Natural killer cell (primary cell): Measurements from ENCODE around the gene XCR1. TPM values are rescaled to one million over a fixed set of nuclear protein-coding genes. Genes with fewer than 3 reads are reported as not detected.
A peak's percentile ranks its signal among the peaks of the same experiment; 100 is the strongest.

Source experiments
- ATAC-seq, 3 donors: fragments of 150-1000 bp in 2 of 3; fragments of 200-7000 bp in 1 of 3; cut with Tn5 transposase; 1 replicate in 1 of 3; 2 replicates in 2 of 3; pipeline ENCODE4 v1.10.0; 2021; ENCODE audit warnings: mild to moderate bottlenecking in 2 of 3, moderate library complexity in 2 of 3
- DNase-seq, 2 donors: peaks; one replicate each; pipeline versions ENCODE4 v3.0.0 to v3.0.0-alpha.2; 2013 to 2021; ENCODE audit warnings: mixed read lengths in 1 of 2
- H3K27ac ChIP-seq: one replicate; pipeline ENCODE4 v1.5.1; 2013; ENCODE audit warnings: mild to moderate bottlenecking, low read length
- H3K27me3 ChIP-seq: one replicate; pipeline ENCODE4 v1.6.1; 2013; ENCODE audit warnings: low read length; ENCODE audit not compliant: control insufficient read depth, insufficient read depth
- H3K36me3 ChIP-seq: one replicate; pipeline ENCODE4 v1.6.1; 2013; ENCODE audit warnings: low read length; ENCODE audit not compliant: control insufficient read depth, insufficient read depth
- H3K4me1 ChIP-seq: one replicate; pipeline ENCODE4 v1.6.1; 2013; ENCODE audit warnings: low read length; ENCODE audit not compliant: control insufficient read depth, insufficient read depth
- H3K4me3 ChIP-seq: one replicate; pipeline ENCODE4 v1.5.1; 2013; ENCODE audit warnings: low read length
- H3K9me3 ChIP-seq: one replicate; pipeline ENCODE4 v1.6.1; 2013; ENCODE audit warnings: low read length; ENCODE audit not compliant: control insufficient read depth, insufficient read depth
- H3K27ac Mint-ChIP-seq, 2 donors: one replicate each; pipeline ENCODE4 v1.8.0; 2022; ENCODE audit warnings: mild to moderate bottlenecking in 2 of 2, mixed read lengths in 2 of 2, moderate library complexity in 1 of 2
- H3K27me3 Mint-ChIP-seq, 2 donors: one replicate each; pipeline ENCODE4 v1.8.0; 2022; ENCODE audit warnings: low read depth in 2 of 2, mixed read lengths in 2 of 2
- H3K36me3 Mint-ChIP-seq: one replicate; pipeline ENCODE4 v1.8.0; 2022; ENCODE audit warnings: mixed read lengths
- H3K4me1 Mint-ChIP-seq, 2 donors: one replicate each; pipeline ENCODE4 v1.8.0; 2022; ENCODE audit warnings: mixed read lengths in 2 of 2
- H3K4me3 Mint-ChIP-seq: one replicate; pipeline ENCODE4 v1.8.0; 2022; ENCODE audit warnings: mild to moderate bottlenecking, moderate library complexity, mixed read lengths
- H3K9me3 Mint-ChIP-seq, 2 donors: one replicate each; pipeline ENCODE4 v1.8.0; 2022; ENCODE audit warnings: mixed read lengths in 2 of 2
- WGBS: methylation state at CpG from one replicate; pipeline ENCODE4 v1.1.7; 2013; ENCODE audit warnings: missing lambda C conversion rate; ENCODE audit not compliant: insufficient coverage; 5-methylcytosine and 5-hydroxymethylcytosine counted together
- intact Hi-C: fragments of 100-400 bp; cut with micrococcal nuclease; formaldehyde crosslinking; loops from one replicate; pipeline ENCODE4 v1.14.2; 2022
- total RNA-seq, 4 donors: library from RNA; stranded (reverse); fragments of 120-200 nt in 1 of 4; gene quantifications; one replicate each; pipeline versions ENCODE4 v1.2.3 to v1.2.4, GENCODE V29; 2013 to 2022
- TF ChIP-seq, protein P1 (sequence below): fragments of 200-600 bp; IDR thresholded peaks from one replicate; pipeline ENCODE4 v1.8.0; 2022; ENCODE audit warnings: antibody characterized with exemption

XCR1 gene
- total RNA-seq, 3 donors from 2014 or later (not counting 1 experiment from before 2014, with no cell fraction given), result 0.21 TPM; not detected in 2

DNA sequence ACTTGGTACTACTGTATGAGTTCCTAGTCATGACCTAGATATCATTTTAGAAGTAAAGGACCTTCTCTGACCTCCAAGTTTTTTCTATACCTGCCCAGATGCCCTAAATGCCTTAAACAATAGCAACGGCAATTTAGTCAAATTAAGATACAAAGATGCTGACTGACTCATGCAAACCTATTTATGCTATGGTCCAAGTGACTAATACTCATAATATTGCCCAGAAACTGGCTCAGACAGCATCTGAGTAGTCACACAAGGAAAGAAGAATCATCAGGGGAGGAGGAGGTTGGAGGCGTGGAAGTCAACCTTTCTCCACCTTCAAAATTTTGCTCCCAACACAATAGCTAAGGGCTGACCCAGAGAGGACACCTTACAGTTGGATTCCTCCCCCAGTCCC is 38.5 kb downstream of the XCR1 start:
- Mint-ChIP-seq H3K27ac (peak overlapping the region in 1 of 2 donors; percentile 29), H3K36me3 (no peaks in the 10 kb centered on the region), H3K9me3 (no peaks in the 10 kb centered on the region), H3K27me3 (no peaks in the 10 kb centered on the region), H3K4me1 (peaks cover 64 to 75% of the 10 kb centered on the region in 2 donors), H3K4me3 (no peak overlapping the region)
- H3K9me3 ChIP-seq, result no peaks in the 10 kb centered on the region
- ATAC-seq (no peak), DNase-seq (no peak)
- H3K4me3 ChIP-seq, result no peak overlapping the region
- WGBS, result 88% methylated on average over 1 of the region's 2 CpGs
- H3K27me3 ChIP-seq, result no peaks in the 10 kb centered on the region
- TF ChIP-seq, protein P1, sequence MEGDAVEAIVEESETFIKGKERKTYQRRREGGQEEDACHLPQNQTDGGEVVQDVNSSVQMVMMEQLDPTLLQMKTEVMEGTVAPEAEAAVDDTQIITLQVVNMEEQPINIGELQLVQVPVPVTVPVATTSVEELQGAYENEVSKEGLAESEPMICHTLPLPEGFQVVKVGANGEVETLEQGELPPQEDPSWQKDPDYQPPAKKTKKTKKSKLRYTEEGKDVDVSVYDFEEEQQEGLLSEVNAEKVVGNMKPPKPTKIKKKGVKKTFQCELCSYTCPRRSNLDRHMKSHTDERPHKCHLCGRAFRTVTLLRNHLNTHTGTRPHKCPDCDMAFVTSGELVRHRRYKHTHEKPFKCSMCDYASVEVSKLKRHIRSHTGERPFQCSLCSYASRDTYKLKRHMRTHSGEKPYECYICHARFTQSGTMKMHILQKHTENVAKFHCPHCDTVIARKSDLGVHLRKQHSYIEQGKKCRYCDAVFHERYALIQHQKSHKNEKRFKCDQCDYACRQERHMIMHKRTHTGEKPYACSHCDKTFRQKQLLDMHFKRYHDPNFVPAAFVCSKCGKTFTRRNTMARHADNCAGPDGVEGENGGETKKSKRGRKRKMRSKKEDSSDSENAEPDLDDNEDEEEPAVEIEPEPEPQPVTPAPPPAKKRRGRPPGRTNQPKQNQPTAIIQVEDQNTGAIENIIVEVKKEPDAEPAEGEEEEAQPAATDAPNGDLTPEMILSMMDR, result no peak
- H3K4me1 ChIP-seq, result peaks cover 67% of the 10 kb centered on the region
- intact Hi-C loops, result no loop called here
- H3K36me3 ChIP-seq, result peaks cover 7% of the 10 kb centered on the region
- H3K27ac ChIP-seq, result no peak overlapping the region

DNA sequence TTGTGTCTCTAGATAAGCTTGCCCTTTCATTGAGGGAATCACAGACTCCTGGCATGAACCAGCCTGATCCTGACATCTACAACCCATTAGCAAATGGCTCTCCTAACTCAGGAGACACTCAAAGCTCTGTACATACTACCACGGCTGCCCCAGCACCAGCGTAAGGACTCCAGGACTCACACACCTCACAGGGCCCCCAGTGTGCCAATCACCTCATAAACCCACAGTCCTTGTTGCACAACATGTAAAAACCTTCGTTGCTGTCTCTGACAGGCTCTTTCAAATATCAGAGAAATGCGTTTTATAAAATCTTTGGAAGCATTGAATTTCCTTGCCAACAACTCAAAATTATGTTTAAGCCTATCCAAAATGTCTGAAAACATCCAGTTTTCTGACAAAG is 38.9 kb downstream of the XCR1 start:
- Mint-ChIP-seq H3K4me1 (peaks cover 60 to 70% of the 10 kb centered on the region in 2 donors), H3K9me3 (no peaks in the 10 kb centered on the region), H3K27ac (peak overlapping the region in 1 of 2 donors; percentile 29), H3K36me3 (no peaks in the 10 kb centered on the region), H3K4me3 (no peak overlapping the region), H3K27me3 (no peaks in the 10 kb centered on the region)
- Histone ChIP-seq H3K9me3 (no peaks in the 10 kb centered on the region), H3K27me3 (no peaks in the 10 kb centered on the region), H3K27ac (peak overlapping the region; percentile 6), H3K4me1 (peaks cover 66% of the 10 kb centered on the region), H3K4me3 (no peak overlapping the region), H3K36me3 (peaks cover 11% of the 10 kb centered on the region)
- intact Hi-C loops, result no loop called here
- DNase-seq (no peak), ATAC-seq (peak in 2 of 3 donors; percentile 21 to 63)
- TF ChIP-seq, protein P1, result no peak
- WGBS, result 81% methylated on average over 4 of the region's 4 CpGs

DNA sequence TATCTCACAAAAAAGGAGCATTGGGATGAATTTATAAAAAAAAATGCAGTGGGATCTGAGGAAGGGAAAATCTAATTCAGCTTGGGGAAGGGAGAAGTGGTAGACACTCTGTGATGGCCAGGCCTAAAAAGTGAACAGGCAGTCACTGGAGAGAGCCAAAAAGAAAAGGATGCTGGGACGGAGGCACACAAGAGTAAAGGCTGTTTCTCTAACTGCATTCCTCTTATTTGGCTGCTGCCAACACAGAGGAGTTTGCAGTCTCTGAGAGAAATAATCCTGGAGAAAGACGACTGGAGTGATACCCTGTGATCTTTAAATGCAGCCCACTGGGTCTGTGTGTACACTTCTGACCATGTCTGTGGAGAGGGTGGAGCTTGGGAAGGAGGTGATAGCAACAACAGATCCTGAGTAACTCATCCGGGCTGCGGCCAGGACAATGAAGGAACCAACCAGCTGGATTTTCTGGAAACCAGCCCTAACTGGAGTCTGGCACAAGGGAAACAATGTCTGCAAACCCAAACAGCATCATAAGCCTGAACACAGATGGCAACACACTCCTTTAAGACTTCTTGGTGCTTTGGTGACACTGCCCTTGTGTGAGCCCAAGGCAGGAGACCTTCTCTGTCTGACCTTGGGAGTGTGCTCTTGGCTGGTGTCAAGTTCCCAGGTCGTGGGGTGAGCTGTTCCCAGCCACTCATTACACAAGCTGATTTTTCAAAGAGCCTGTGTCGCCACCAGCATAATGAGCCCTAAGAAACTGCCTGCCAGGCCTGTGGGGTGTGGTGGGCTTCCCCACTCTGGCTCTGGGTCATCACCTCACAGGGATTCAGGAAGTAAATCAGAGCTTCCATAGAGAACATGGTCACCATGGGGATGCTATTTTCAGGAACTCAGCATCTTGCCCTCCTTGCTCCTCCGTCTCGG is 39.7 kb downstream of the XCR1 start:
- DNase-seq (no peak), ATAC-seq (no peak)
- no peaks in the 10 kb centered on the region for H3K9me3 Mint-ChIP-seq
- TF ChIP-seq, protein P1, result no peak
- Histone ChIP-seq H3K27ac (peak overlapping the region; percentile 6), H3K36me3 (peaks cover 19% of the 10 kb centered on the region), H3K4me3 (no peak overlapping the region), H3K4me1 (peaks cover 61% of the 10 kb centered on the region), H3K9me3 (no peaks in the 10 kb centered on the region), H3K27me3 (no peaks in the 10 kb centered on the region)
- intact Hi-C loops, result no loop called here
- WGBS, result 95% methylated on average over 8 of the region's 8 CpGs
- no peak overlapping the region for H3K4me3 Mint-ChIP-seq
- no peaks in the 10 kb centered on the region for H3K27me3 Mint-ChIP-seq
- no peaks in the 10 kb centered on the region for H3K36me3 Mint-ChIP-seq
- H3K4me1 Mint-ChIP-seq, result peaks cover 52 to 63% of the 10 kb centered on the region in 2 donors
- peak overlapping the region in 1 of 2 donors; percentile 29 for H3K27ac Mint-ChIP-seq
